HG03066 (cell line): ENCODE data around the gene C1QTNF4.
"Not testable (repeated sequence)": the region's sequence is repeated elsewhere in the genome, so short reads cannot be mapped to it uniquely, and the experiment has no call there.

Experiments used
- ATAC-seq: cut with Tn5 transposase; IDR thresholded peaks from one replicate; pipeline ENCODE4 v1.9.1; 2021; ENCODE audit warnings: low read depth; ENCODE audit not compliant: unreplicated experiment

The C1QTNF4 gene

GRCh38 chr11:47593934-47594855 is at the start of gene C1QTNF4:
TSS of gene C1QTNF4 (minus strand) at chr11:47594411. CDS start at chr11:47590810, 3,601 bp downstream.
- no peak for ATAC-seq

- ATAC-seq: peak; percentile 91
Measured at GRCh38 chr11:47642099-47642855, 48.1 kb upstream of the C1QTNF4 start, which contains the start of gene MTCH2. TSS of gene MTCH2 (minus strand) at chr11:47642559. CDS start at chr11:47642465, 94 bp downstream.

GRCh38 chr11:47641600-47642098 is 47.4 kb upstream of the C1QTNF4 start:
- ATAC-seq: no peak

- not testable (repeated sequence) for ATAC-seq
Measured at GRCh38 chr11:47640506-47640905, 46.3 kb upstream of the C1QTNF4 start.

GRCh38 chr11:47636331-47636730 is 42.1 kb upstream of the C1QTNF4 start:
- ATAC-seq: not testable (repeated sequence)

GRCh38 chr11:47631473-47631872 is 37.3 kb upstream of the C1QTNF4 start:
- no peak for ATAC-seq

- ATAC-seq: no peak
Measured at GRCh38 chr11:47628026-47628425, 33.8 kb upstream of the C1QTNF4 start.

- ATAC-seq: no peak
Measured at GRCh38 chr11:47626234-47626633, 32.0 kb upstream of the C1QTNF4 start.

- no peak for ATAC-seq
Measured at GRCh38 chr11:47620836-47621378, 26.7 kb upstream of the C1QTNF4 start.

GRCh38 chr11:47617417-47617809 is 23.2 kb upstream of the C1QTNF4 start:
- ATAC-seq: no peak

- ATAC-seq: no peak
Measured at GRCh38 chr11:47616726-47617416, 22.7 kb upstream of the C1QTNF4 start.

GRCh38 chr11:47615249-47615648 is 21.0 kb upstream of the C1QTNF4 start:
- no peak for ATAC-seq

- peak; percentile 82 for ATAC-seq
Measured at GRCh38 chr11:47611348-47611794, 17.2 kb upstream of the C1QTNF4 start.

- no peak for ATAC-seq
Measured at GRCh38 chr11:47609675-47610074, 15.5 kb upstream of the C1QTNF4 start.

- no peak for ATAC-seq
Measured at GRCh38 chr11:47607380-47607779, 13.2 kb upstream of the C1QTNF4 start.

- no peak for ATAC-seq
Measured at GRCh38 chr11:47606731-47607130, 12.5 kb upstream of the C1QTNF4 start.

GRCh38 chr11:47605921-47606320 is 11.7 kb upstream of the C1QTNF4 start:
- ATAC-seq: no peak

GRCh38 chr11:47603295-47603694 is 9.1 kb upstream of the C1QTNF4 start:
- no peak for ATAC-seq

GRCh38 chr11:47599902-47600301 is 5.7 kb upstream of the C1QTNF4 start:
- ATAC-seq: no peak

- no peak for ATAC-seq
Measured at GRCh38 chr11:47595967-47596366, 1.8 kb upstream of the C1QTNF4 start.
